NB4 (cell line): ENCODE results near the gene AOPEP.

Experiments used
- MYC ChIP-seq: IDR thresholded peaks from 2 replicates; pipeline ENCODE4 v1.6.1; 2011; ENCODE audit warnings: low read depth, low read length
- POLR2A ChIP-seq: IDR thresholded peaks from 2 replicates; pipeline ENCODE4 v1.6.1; 2011; ENCODE audit warnings: mild to moderate bottlenecking; ENCODE audit not compliant: insufficient read length; ENCODE audit errors: extremely low read depth
- TF ChIP-seq, protein P1 (sequence below): IDR thresholded peaks from one replicate; pipeline ENCODE4 v1.5.1; 2012; ENCODE audit warnings: low read depth, low read length
- TF ChIP-seq, protein P2 (sequence below): IDR thresholded peaks from 2 replicates; pipeline ENCODE4 v1.6.1; 2011; ENCODE audit warnings: low read depth, low read length

DNA sequence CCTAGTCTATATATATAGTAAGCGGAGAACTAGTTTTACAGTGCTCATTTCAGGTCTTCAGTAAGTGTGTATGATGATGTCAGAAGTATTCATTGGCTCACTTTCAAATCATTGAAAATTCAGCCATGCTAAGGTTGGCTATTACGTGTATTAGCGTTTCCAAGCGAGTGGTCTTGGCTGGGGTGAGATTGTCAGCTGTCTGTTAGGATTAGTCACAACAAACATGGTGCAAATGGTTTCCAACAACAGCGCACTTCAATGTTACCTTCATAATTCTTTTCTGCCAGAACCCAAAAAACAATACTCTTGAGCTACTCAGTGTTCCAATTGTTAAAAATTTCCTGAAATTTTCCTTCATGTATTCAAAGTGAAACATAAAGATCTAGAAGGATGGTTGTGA, 283.0 kb downstream of the AOPEP start:
- TF ChIP-seq, protein P1, sequence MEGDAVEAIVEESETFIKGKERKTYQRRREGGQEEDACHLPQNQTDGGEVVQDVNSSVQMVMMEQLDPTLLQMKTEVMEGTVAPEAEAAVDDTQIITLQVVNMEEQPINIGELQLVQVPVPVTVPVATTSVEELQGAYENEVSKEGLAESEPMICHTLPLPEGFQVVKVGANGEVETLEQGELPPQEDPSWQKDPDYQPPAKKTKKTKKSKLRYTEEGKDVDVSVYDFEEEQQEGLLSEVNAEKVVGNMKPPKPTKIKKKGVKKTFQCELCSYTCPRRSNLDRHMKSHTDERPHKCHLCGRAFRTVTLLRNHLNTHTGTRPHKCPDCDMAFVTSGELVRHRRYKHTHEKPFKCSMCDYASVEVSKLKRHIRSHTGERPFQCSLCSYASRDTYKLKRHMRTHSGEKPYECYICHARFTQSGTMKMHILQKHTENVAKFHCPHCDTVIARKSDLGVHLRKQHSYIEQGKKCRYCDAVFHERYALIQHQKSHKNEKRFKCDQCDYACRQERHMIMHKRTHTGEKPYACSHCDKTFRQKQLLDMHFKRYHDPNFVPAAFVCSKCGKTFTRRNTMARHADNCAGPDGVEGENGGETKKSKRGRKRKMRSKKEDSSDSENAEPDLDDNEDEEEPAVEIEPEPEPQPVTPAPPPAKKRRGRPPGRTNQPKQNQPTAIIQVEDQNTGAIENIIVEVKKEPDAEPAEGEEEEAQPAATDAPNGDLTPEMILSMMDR = no peak
- no peak for TF ChIP-seq MYC
- TF ChIP-seq POLR2A = no peak
- TF ChIP-seq, protein P2, sequence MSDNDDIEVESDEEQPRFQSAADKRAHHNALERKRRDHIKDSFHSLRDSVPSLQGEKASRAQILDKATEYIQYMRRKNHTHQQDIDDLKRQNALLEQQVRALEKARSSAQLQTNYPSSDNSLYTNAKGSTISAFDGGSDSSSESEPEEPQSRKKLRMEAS = no peak
